ENCODE data around the gene MICU1. TPM values are rescaled to one million over a fixed set of nuclear protein-coding genes. Genes with fewer than 3 reads are reported as not detected.

The MICU1 gene
- total RNA-seq, 1 donor from 2014 or later: 29.2 TPM

DNA sequence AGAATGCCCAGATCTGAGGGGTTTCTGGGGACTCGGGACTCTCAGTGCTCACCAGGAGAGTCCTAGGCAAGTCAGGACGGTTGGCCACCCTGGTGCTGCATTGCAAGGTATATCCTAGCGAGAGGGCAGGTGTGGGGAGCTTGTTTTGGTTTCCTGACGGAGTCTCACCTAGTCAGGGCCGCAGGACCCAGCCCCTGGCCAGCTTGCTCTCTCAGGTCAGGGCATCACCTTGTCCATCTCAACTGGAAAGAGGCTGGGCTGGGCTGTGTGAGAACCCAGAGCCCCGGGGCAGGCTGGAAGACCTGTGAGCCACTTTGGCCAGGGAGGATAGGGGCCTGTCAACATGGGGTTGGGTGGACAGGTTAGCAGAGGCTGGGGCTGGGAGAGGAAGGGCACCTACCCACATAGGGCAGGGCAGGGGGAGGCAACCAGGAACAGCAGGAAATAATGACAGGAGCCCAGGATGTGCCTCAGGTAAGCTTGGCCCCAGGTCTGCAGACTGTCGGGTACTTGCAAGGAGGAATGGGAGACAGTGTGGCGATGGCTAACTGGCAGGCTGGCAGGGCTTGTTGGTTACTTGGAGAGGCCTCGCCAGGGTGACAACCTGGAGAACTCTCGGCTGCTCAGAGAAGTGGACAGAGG lies 302.6 kb downstream of the MICU1 start:
- TF ChIP-seq, protein P1, sequence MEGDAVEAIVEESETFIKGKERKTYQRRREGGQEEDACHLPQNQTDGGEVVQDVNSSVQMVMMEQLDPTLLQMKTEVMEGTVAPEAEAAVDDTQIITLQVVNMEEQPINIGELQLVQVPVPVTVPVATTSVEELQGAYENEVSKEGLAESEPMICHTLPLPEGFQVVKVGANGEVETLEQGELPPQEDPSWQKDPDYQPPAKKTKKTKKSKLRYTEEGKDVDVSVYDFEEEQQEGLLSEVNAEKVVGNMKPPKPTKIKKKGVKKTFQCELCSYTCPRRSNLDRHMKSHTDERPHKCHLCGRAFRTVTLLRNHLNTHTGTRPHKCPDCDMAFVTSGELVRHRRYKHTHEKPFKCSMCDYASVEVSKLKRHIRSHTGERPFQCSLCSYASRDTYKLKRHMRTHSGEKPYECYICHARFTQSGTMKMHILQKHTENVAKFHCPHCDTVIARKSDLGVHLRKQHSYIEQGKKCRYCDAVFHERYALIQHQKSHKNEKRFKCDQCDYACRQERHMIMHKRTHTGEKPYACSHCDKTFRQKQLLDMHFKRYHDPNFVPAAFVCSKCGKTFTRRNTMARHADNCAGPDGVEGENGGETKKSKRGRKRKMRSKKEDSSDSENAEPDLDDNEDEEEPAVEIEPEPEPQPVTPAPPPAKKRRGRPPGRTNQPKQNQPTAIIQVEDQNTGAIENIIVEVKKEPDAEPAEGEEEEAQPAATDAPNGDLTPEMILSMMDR (IDR thresholded peaks at IDR 0.05): no peak
- intact Hi-C loops (cut with DNase I): loop anchor here (5.0 kb wide), 3 partner anchors 46 to 106 kb away; partner anchors contain the start of genes ANAPC16 and ASCC1
- Histone ChIP-seq H3K4me1 (peaks cover 85% of the 10 kb centered on the region), H3K27ac (peak overlapping the region; percentile 95), H3K36me3 (no peaks in the 10 kb centered on the region), H3K27me3 (no peaks in the 10 kb centered on the region), H3K4me3 (no peak overlapping the region), H3K9me3 (no peaks in the 10 kb centered on the region)
- DNase-seq (ENCODE audit: extremely low spot score in 2 of 2): no peak

DNA sequence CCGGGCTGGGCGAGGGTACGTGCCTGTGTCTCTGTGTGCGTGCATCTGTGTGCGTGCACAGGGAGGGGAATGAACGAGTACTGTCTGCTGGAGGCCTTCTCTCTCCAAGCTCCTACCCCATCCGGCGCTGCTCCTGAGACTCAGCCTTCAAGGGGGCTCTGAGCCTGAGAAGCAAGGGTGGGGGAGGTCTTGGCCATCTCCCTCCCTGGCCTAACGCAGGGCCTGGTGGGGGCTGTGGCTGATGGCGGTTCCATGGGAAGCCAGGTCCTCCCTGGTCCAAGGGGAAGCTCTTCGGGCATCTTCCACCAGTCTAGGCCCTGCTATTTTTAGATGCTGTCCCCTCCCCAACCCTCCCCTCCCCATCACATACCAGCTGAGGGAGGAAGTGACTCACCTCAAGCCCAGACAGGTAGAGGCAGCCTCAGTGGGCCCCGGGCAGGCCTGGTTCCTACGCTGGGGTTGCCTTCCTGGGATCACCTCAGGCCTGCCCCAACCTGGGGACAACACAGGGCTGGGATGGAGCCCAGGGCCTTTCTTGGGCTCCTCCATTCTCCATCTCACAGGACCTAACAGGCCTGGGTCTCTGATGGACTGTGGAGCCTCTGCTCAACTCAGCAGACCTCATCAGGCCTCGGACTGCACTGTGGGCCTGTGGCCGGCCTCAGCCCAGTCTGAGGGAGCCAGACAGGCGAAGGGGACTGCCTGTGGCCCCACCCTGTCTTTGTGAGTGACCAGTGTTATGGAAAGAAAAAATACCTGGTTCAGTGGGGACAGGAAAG lies 303.4 kb downstream of the MICU1 start:
- no peak overlapping the region for H3K4me3 ChIP-seq
- TF ChIP-seq POLR2AphosphoS5 (IDR thresholded peaks at IDR 0.05; ENCODE audit: insufficient read depth in 1 of 2, low read depth in 1 of 2) (no peak), POLR2A (IDR thresholded peaks at IDR 0.05) (no peak)
- TF ChIP-seq, protein P1 (IDR thresholded peaks at IDR 0.05): no peak
- no peaks in the 10 kb centered on the region for H3K27me3 ChIP-seq
- no peak for DNase-seq (ENCODE audit: extremely low spot score in 2 of 2)
- peaks cover 85% of the 10 kb centered on the region for H3K4me1 ChIP-seq
- no peaks in the 10 kb centered on the region for H3K9me3 ChIP-seq
- H3K36me3 ChIP-seq: no peaks in the 10 kb centered on the region
- peak overlapping the region; percentile 95 for H3K27ac ChIP-seq
- intact Hi-C loops (cut with DNase I): loop anchor here (5.0 kb wide), 3 partner anchors 45 to 105 kb away; partner anchors contain the start of genes ANAPC16 and ASCC1

DNA sequence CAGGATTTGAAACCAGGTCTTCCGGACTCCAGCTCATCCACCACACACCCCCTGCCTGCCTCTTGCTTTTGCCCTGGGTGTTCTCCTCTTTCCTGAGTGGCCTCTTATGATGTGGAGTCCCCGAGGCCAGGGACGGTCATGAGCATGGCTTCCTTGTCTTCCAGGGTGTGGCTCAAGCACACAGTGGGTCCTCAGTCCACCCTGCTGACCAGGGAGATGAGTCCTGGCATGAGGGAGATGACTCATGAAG lies 303.9 kb downstream of the MICU1 start:
- DNase-seq (ENCODE audit: extremely low spot score in 2 of 2): no peak
- Histone ChIP-seq H3K4me3 (no peak overlapping the region), H3K36me3 (no peaks in the 10 kb centered on the region), H3K4me1 (peaks cover 88% of the 10 kb centered on the region), H3K27me3 (no peaks in the 10 kb centered on the region), H3K27ac (peak overlapping the region; percentile 95), H3K9me3 (no peaks in the 10 kb centered on the region)
- TF ChIP-seq, protein P1 (IDR thresholded peaks at IDR 0.05): no peak
- TF ChIP-seq POLR2A (IDR thresholded peaks at IDR 0.05) (no peak), POLR2AphosphoS5 (IDR thresholded peaks at IDR 0.05; ENCODE audit: insufficient read depth in 1 of 2, low read depth in 1 of 2) (no peak)
- intact Hi-C loops (cut with DNase I): loop anchor here (5.0 kb wide), 3 partner anchors 45 to 105 kb away; partner anchors contain the start of genes ANAPC16 and ASCC1

DNA sequence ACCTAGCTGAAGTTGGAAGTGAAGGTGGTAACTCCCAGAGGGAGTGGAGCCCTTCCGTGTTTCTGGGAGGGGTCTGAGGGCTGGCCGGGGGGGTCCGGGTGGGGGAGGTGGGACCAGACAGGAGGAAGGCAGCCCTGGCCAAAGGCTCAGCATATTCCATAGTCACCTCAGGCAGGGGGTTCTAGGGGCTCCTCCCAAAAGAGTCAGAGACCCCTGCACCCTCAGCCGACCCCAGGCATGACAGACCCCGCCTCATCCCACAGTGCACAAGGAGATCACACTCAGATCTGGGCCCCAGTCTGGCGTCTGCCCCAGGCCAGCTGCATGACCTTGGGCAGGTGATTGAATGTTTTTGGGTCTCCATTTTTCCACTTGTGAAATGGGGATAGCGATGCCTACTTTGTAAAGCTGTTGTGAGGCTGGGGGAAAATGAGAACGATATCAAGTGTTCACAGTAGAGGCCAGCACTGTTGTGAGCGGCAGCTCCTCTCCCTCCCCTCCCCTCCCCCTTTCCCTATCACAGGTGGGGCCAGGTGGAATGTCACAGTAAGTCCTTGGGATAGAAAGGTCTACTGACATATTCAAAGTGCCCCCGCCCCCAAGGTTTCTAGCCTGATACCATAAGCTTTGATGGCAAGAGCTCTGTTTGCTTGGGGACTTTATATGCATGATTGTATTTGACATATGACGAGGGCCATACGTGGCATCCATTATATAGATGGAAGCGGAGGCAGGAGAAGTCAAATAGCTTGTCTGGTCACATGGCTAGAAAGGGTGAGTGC lies 304.4 kb downstream of the MICU1 start:
- intact Hi-C loops (cut with DNase I): loop anchor here (5.0 kb wide), 3 partner anchors 44 to 104 kb away; partner anchors contain the start of genes ANAPC16 and ASCC1
- Histone ChIP-seq H3K27ac (peak overlapping the region; percentile 95), H3K9me3 (no peaks in the 10 kb centered on the region), H3K4me3 (no peak overlapping the region), H3K4me1 (peaks cover 93% of the 10 kb centered on the region), H3K27me3 (no peaks in the 10 kb centered on the region), H3K36me3 (no peaks in the 10 kb centered on the region)
- DNase-seq (ENCODE audit: extremely low spot score in 2 of 2): no peak
- TF ChIP-seq, protein P1 (IDR thresholded peaks at IDR 0.05): no peak
- no peak for TF ChIP-seq POLR2A (IDR thresholded peaks at IDR 0.05)
- no peak for TF ChIP-seq POLR2AphosphoS5 (IDR thresholded peaks at IDR 0.05; ENCODE audit: insufficient read depth in 1 of 2, low read depth in 1 of 2)
